ENCODE data around the gene GADD45G.

DNA sequence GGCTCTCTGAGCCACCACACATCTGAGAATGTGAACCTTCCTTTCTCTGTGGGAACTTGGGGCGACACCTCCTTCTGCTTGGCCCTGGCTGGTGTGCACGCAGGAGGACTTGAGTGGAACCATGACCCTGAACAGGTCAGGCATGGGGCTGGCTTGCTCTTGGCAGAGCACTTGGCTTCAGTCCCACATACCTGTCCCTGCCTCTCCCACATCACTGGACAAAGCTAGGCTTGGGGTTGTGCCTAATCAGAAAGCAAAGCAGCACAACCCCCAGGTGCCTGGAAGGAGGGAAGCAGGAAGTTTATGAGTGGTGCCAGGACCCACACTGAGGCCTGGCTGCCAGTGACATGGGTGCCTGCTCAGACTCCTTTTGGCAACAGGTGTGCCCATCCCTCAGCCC is 13.2 kb downstream of the GADD45G start:
- TF ChIP-seq POLR2A (IDR thresholded peaks at IDR 0.05) (no peak), POLR2AphosphoS5 (IDR thresholded peaks at IDR 0.05; ENCODE audit: insufficient read depth in 1 of 2, low read depth in 1 of 2) (no peak)

All from vagina (tissue), 2 donors.